Stimulated activated CD4-positive, alpha-beta T cell treated with anti-CD3 and anti-CD28 coated beads, TNF-alpha, amount 100 ng/mL, for 1 hour (primary cell): ENCODE results near the gene ATP13A1.
A peak's percentile ranks its signal among the peaks of the same experiment; 100 is the strongest.
"Not testable (repeated sequence)": the region's sequence is repeated elsewhere in the genome, so short reads cannot be mapped to it uniquely, and the experiment has no call there.

Experiments used
- DNase-seq, 3 donors: peaks; one replicate each; pipeline ENCODE4 v3.0.0-alpha.2; 2020; ENCODE audit warnings: low read depth in 3 of 3, low spot score in 1 of 3

Gene ATP13A1

DNA sequence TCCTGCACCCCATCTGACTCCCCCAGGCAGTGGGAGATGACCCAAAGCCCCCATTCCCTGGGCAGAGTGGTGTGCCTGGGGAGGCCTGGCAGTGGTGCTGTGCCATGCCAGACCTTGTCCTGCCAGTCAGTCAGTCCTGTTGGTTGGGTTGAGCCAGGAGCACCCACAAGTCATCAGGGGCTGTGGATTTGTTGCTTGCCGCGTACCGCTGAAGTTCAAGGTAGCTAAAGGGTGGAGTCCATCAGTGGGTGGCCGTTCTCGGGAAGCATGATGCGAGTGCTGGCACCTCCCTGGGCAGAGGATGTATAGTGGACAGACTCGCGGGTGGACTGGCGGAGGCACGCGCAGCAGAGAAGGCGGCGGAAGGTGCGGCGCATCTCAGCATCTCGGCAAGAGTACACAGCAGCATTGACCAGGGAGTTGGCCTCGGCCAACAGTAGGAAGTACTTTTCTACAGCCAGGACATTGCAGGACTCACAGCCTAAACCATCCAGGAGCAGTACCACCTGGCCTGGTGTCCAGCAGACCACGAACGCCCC is 39.4 kb downstream of the ATP13A1 start:
- no peak for DNase-seq

GRCh38 chr19:19623383-19623782 is 40.1 kb downstream of the ATP13A1 start:
- no peak for DNase-seq

DNA sequence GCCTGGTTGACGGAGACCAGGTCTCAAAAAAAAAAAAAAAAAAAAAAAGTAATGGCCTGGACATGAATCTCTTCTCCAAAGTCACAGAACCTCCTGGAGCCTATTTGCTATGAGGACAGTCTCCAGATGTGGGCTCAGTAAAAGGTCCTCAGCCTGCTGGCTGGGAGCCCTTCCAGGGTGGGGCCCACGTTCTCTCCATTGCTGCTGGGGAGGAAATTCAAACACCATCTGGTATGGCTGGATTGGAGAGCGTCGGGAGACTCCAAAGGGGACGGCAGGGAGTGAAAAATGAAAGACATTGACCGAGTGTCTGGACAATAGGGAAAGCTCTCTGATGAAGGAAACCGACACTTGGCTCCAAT is 43.6 kb downstream of the ATP13A1 start:
- DNase-seq: no peak

DNA sequence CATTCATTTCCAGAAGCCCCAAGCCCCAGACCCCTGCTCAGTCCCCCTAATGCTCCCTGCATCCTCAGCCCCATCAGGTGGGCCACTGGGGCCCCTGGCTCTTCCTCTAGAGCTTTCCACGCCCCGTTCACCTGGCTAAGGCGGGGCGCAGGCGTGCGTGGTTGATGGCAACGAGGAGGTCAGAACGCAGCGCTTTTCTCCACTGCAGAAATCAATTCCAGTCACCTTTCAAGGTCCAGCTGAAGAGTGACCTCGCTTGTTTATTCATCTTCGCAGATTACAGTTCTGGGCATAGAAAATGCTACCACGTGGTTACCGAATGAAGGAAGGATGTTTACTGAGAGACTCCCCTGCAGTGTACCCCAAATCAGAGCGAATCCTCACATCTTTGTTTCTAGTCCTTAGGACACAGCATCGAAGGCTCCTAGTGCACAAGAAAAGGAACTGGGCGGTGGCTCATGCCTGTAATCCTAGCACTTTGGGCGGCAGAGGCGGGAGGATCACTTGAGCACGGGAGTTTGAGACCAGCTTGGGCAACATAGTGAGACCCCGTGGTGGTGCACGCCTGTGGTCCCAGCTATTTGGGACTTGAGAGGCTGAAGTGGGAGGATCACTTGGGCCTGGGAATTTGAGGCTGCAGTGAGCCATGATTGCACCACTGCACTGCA is 44.2 kb downstream of the ATP13A1 start:
- DNase-seq: no peak

GRCh38 chr19:19618219-19619051 is 45.0 kb downstream of the ATP13A1 start, which contains the start of gene PBX4:
Gene PBX4, minus strand, starts transcription at chr19:19618687. Its CDS starts 58 bp downstream, at chr19:19618629.
- peak; percentile 97 to 98 (median 98) for DNase-seq

DNA sequence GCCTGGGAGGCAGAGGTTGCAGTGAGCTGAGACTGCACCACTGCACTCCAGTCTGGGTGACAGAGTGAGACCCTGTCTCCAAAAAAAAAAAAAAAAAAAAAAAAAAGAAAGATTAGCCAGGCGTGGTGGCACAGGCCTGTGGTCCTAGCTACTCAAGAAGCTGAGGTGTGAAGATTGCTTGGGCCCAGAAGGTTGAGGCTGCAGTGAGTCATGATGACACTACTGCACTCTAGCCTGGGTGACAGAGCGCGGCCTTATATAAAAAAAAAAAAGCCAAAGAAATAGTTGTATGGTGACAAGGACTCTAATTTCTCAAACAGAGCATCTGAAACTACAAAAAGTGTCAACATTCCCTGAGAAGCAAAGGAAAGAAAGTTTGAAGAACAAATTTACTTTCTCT is 48.4 kb downstream of the ATP13A1 start:
- DNase-seq: no peak

GRCh38 chr19:19613506-19613905 is 50.0 kb downstream of the ATP13A1 start:
- DNase-seq: no peak

DNA sequence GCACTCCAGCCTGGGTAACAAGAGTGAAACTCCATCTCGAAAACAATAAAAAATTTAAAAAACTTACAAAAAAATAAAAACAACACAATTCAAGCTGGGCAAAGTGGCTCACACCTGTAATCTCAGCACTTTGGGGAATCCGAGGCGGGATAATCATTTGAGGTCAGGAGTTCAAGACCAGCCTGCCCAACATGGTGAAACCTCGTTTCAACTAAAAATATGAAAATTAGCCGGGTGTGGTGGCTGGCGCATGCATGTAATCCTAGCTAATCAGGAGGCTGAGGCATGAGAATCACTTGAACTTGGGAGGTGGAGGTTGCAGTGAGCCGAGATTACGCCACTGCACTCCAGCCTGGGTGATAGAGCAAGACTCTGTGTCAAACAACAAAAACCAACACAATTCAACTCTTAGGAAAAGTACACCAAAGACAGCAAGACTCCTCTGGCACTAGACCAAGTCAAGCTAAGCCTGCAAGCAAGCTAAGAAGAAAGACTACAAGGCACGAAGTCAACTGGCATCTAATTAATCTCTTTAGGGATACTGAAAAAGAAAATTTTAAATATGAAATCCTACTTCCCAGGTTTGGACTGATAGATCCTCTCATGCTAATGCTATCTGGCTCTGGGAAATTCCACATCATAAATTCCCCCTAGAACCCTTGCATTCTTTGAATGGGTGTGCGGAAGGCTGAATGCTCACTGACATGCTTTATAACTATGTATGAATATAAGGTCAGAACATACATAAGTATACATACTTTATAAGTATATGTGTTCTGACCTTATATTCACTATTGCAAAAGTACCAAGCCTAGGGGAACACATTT is 52.9 kb downstream of the ATP13A1 start:
- DNase-seq: no peak

DNA sequence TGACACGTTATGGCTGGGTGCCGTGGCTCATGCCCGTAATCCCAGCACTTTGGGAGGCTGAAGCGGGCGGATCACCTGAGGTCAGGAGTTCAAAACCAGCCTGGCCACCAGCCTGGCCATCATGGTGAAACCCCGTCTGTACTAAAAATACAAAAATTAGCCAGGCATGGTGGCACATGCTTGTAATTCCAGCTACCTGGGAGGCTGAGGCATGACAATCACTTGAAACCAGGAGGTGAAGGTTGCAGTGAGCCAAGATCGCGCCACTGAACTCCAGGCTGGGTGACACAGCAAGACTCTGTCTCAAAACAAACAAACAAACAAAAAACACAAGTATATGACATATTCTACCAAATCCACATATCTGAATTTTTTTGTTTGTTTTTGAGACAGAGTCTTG is 56.8 kb downstream of the ATP13A1 start:
- not testable (repeated sequence) for DNase-seq

- DNase-seq: no peak
These were observed 57.5 kb downstream of the ATP13A1 start for GRCh38 chr19:19606021-19606420.

- DNase-seq: no peak
These were observed 60.7 kb downstream of the ATP13A1 start for GRCh38 chr19:19602713-19603324.

- no peak for DNase-seq
These were observed 61.3 kb downstream of the ATP13A1 start for GRCh38 chr19:19602136-19602712.

DNA sequence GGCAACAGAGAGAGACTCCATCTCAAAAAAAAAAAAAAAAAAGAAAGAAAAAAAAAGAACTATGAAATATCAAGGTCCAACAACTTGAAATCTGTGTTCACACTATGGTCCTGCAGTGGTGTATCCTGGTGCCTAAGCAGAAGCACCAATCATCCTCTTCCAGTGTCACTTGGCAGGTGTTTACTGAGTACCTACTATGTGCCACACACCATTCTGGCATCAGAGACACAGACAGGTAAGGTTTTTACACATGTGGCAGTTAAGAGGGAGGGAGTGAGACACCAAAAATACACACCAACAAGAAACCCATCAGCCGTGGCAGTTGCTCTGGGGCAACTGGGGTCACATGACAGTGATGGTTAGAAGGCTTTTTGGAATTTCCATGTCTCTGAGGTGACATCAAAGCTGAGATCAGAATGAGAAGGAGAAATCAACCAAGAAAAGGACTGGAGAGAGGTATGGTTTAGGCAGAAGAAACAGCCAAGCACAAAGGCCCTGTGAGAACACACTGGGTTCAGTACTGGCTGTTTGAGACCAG is 62.6 kb downstream of the ATP13A1 start:
- DNase-seq: no peak

DNA sequence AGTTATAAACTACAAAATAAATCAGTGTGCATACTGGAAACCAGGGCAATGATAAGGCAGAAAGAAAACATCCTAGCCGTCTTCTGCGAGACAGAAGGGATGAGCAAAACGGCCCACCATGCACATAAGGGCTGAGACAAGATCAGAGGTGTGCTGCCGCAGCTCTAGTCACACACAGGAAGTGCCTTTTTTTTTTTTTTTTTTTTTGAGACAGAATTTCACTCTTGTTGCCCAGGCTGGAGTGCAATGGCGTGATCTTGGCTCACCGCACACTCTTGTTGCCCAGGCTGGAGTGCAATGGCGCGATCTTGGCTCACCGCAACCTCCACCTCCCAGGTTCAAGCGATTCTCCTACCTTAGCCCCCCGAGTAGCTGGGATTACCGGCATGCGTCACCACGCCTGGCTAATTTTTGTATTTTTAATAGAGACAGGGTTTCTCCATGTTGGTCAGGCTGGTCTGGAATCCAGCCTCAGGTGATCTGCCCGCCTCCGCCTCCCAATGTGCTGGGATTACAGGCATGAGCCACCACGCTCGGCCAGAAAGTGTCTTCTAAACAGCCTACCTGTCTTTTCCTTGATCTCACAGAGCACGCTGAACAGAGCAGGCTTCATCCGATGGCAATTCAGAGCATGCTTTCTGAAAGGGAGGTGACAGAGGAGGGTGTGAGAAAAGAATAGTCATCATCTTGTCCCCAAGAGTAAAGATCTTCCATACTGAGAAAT is 64.6 kb downstream of the ATP13A1 start:
- DNase-seq: peak in 2 of 3 donors; percentile 41 to 45

DNA sequence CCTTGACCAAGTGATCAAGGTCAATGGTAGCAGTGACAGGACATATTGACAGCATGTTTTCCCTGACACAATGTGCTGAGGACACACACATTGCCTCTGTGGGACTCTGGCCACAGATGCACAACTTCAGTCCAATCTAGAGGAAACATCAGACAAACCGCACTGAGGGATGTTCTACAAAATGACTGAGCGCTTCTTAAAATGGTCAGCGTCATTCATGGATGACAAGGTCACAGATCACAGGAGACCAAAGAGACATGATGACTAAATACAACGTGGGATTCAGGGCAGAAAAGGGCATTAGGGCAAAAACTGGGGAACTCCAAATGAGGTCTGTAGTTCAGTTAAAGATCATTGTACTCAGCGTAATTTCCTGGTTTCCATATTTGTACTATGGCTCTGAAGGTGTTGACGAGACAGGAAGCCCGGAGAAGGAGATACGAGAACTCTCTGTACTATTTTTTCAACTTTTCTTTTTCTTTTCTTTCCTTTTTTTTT is 65.6 kb downstream of the ATP13A1 start:
- DNase-seq: peak in 1 of 3 donors; percentile 31
